Keratinocyte (primary cell): ENCODE data around the gene MAST1.

ENCODE experiments used
- CTCF ChIP-seq, 3 experiments: IDR thresholded peaks in 1 of 3; conservative IDR thresholded peaks in 1 of 3; optimal IDR thresholded peaks in 1 of 3; 2 replicates in 2 of 3; 3 replicates in 1 of 3; pipeline versions ENCODE3 to v1.5.1; 2011; ENCODE audit warnings: low read length in 3 of 3, mild to moderate bottlenecking in 3 of 3, moderate library complexity in 2 of 3, control low read depth in 1 of 3, inconsistent platforms in 1 of 3; ENCODE audit not compliant: insufficient read depth in 2 of 3; ENCODE audit errors: extremely low read depth in 1 of 3
- EZH2 ChIP-seq: IDR thresholded peaks from one replicate; pipeline ENCODE4 v1.6.1; 2012; ENCODE audit warnings: inconsistent platforms, mild to moderate bottlenecking, low read length, moderate library complexity

- no peak for TF ChIP-seq CTCF (optimal IDR thresholded peaks at IDR 0.05 in 1 of 3, IDR thresholded peaks at IDR 0.05 in 1 of 3, conservative IDR thresholded peaks at IDR 0.05 in 1 of 3; ENCODE audit: extremely low read depth in 1 of 3, insufficient read depth in 2 of 3, low read length in 3 of 3)
- no peak for TF ChIP-seq EZH2
These were observed 18.3 kb downstream of the MAST1 start for GRCh38 chr19:12856653-12857052.
